GM18507 (cell line): Measurements from ENCODE around the gene TENT4A.
A peak's percentile ranks its signal among the peaks of the same experiment; 100 is the strongest.
"Not testable (repeated sequence)": the region's sequence is repeated elsewhere in the genome, so short reads cannot be mapped to it uniquely, and the experiment has no call there.

ENCODE experiments used
- DNase-seq: peaks from one replicate; pipeline ENCODE4 v3.0.0; 2011; ENCODE audit warnings: low read depth; ENCODE audit not compliant: insufficient read length; ENCODE audit errors: extremely low spot score
- FAIRE-seq: peaks from 2 replicates; lab custom pipeline; 2011; peaks lifted over from hg19 to GRCh38; lab: Jason Lieb, UNC

The TENT4A gene

GRCh38 chr5:6713274-6714225, at the start of gene TENT4A:
Gene TENT4A, plus strand, starts transcription at chr5:6713432. Its CDS starts 552 bp downstream, at chr5:6713984.
- DNase-seq: peak; percentile 97
- no peak for FAIRE-seq

- DNase-seq (no peak), FAIRE-seq (no peak)
These were observed 46.5 kb upstream of the TENT4A start for GRCh38 chr5:6666762-6667161.

DNA sequence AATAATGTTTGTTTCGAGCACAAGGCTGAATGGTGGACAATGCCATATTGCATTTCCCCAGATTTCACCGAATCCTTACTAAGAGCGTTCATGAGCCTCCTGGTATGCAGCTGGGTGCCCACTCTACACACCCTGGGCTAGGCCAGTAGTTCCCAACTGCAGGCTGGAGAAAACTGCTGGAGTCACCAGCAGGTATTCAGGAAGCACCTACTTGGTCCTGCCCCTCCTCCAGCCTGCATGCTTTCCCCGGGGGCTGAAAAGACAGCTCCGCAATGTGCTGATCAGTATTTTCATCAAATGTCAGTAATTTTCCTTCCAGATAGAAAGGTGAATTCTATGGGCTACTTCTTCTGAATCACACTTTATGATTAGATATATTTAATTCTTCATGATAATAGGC, 45.6 kb upstream of the TENT4A start:
- FAIRE-seq: no peak

GRCh38 chr5:6668717-6669116, 44.5 kb upstream of the TENT4A start:
- not testable (repeated sequence) for DNase-seq, FAIRE-seq

More for the DNA sequence above, 45.6 kb upstream of the TENT4A start:
- DNase-seq: no peak

DNA sequence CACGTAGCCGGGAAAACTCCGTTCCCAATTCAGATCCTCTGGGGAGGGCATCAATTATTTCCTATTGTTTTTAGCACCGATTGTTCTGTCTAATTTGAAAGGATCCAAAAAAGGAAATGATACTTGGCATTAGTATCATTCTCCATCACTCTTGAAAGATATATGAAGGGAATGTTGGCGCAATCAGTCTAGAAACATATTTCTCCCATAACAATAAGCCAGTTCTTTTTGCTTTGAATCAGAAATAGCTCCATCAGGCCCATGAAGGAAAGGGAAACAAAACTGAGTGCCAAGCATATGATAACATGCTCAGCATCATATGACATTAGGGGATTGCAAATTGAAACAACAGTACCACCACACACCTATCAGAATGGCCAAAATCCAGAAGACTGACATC, 40.2 kb upstream of the TENT4A start:
- DNase-seq: no peak
- FAIRE-seq: no peak

DNA sequence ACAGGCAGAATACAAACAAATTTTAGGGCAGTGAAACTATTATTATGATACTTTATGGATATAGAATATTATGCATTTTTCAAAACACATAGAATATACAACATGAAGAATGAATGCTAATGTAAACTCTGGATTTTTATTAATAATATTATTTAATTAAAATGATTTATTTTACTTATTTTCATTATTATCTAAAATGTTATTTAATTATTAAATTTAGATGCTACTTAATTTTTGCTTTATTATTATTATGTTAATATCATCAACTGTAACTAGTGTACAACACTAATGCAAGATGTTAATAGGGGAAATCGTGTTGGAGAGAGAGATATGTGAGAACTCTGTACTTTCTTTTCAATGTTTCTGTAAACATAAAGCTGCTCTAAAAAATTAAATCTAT, 39.3 kb upstream of the TENT4A start:
- no peak for FAIRE-seq
- no peak for DNase-seq

- DNase-seq (no peak), FAIRE-seq (no peak)
These were observed 38.8 kb upstream of the TENT4A start for GRCh38 chr5:6674421-6674820.

DNA sequence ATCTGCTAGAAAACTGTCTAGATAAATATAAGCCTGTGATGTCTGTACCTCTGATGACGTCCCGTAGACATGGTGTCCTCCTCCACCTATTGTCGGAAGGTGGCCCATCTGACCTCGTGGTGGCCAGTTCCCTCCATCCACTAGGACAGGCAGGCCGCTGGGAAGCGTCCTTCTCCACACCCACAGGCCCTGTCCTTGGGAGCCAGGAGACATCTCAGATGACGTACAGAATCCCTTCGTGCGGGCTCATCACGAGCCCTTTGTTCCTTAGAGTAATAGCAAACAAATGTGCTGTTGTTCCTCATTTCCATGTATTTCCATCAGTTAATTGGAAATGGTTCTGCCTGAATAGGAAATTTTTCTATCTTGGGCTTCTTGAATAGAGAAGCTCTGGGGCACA, 38.3 kb upstream of the TENT4A start:
- FAIRE-seq: no peak
- no peak for DNase-seq

DNA sequence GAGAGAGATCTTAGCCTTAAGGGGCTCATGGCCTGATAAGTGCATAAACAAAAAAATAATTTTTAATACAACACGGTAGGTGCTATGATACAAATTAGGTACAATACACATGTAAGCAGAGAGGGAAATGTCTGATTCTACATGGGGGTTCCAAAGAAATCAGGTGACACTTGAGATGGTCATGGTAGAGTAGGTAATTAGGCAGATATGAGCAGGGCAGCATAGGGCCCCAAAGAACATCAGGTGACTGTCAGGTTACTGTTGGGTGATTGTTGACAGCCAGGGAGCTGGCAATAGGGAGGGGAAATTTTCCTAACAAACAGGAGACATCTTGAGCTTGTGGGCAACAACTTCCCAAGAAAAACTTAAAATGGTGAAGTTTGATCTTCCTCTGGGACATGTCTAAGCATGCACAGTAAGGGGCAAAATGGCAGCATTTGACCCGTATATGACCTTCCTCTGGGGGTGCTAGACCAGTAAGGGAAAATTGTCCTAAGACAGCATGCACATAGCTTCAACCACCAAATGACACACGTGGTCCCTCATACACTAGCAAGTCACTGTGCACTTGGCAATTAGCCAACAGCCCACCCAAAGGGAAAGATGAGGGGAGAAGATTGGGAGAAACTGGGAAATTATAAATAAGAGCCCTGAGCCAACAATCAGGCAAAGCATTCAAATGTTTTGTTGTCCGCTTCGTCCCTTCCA, 37.3 kb upstream of the TENT4A start:
- DNase-seq: no peak
- no peak for FAIRE-seq

- no peak for FAIRE-seq
- DNase-seq: no peak
These were observed 36.5 kb upstream of the TENT4A start for GRCh38 chr5:6676702-6677101.

- DNase-seq: no peak
- FAIRE-seq: no peak
These were observed 34.8 kb upstream of the TENT4A start for GRCh38 chr5:6678385-6678784.

GRCh38 chr5:6680922-6681321, 32.3 kb upstream of the TENT4A start:
- no peak for FAIRE-seq
- no peak for DNase-seq

GRCh38 chr5:6681682-6682081, 31.6 kb upstream of the TENT4A start:
- FAIRE-seq: no peak
- DNase-seq: no peak

GRCh38 chr5:6682239-6682638, 31.0 kb upstream of the TENT4A start:
- no peak for FAIRE-seq
- DNase-seq: no peak

DNA sequence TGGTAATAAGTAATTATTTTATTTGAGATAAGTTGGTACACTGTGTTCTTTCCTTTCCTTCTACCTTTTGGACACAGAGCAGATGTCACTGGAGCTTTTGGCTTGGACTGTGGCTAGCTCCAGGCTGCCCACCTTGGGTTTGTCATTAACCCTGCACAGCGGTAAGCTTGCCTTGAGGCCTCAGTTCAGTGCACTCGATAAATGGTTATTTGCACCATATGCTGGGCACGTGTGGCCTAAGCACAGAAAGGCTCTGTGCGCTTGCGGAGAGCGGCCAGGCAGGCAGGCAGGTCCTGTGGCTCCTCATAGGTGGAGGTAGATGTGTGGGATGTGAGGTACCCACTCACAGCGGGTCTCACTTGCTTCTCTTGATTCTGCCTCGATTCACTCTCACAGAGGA, 30.0 kb upstream of the TENT4A start:
- FAIRE-seq (no peak), DNase-seq (no peak)

- DNase-seq (no peak), FAIRE-seq (no peak)
These were observed 29.2 kb upstream of the TENT4A start for GRCh38 chr5:6684075-6684474.

- no peak for FAIRE-seq
These were observed 26.7 kb upstream of the TENT4A start for GRCh38 chr5:6686501-6686900.

DNA sequence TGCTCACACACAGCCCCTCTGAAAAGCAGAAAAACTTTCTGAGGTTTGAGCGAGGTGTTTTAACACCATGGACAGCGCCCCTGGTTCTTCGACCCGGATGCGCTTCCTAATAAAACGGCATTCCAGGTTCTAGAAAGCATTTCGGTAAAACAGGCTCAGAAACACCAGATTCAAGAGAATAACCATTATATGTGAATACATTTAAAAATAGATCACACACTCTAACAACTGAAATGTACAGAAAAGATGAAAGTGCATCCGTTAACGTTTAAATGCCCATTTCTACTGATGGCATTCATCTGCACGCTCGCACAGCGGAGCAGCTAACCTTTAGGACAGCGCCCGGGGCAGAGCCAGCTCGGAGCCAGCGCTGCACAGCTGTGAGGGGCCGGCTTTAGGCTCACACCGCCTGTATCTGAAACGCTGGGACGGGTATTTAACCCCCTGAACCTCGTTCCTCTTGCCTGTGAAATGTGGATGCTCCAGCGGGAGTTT, 26.3 kb upstream of the TENT4A start:
- DNase-seq: no peak
- FAIRE-seq: no peak

More at GRCh38 chr5:6686501-6686900, 26.7 kb upstream of the TENT4A start:
- DNase-seq: no peak

DNA sequence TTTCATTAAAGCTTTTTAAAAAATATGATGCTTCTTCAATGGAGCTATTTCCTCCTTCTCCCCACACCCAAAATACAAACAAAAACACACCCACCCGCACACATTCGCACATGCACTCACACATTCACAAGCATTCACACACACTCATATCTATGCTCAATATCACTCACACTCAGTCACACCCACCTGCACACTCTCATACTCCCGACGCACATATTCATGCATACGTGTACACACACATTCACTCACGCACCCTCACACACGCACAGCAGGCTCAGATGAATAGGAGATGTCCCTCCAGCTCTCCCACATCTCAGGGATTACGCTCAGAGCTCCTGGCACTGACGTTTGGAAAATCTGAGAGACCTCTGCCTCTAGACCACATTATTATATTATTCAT, 25.7 kb upstream of the TENT4A start:
- DNase-seq (no peak), FAIRE-seq (no peak)

DNA sequence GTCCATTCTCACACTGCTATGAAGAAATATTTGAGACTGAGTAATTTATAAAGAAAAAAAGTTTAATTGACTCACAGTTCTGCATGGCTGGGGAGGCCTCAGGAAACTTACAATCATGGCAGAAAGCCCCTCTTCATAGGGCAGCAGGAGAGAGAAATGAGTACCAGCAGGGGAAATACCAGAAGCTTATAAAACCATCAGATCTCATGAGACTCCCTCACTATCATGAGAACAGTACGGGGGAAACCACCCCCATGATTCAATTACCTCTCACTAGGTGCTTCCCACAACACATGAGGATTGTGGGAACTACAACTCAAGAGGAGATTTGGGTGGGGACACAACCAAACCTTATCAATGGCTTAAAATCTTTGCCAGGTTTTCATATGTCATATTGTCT, 20.3 kb upstream of the TENT4A start:
- no peak for FAIRE-seq

DNA sequence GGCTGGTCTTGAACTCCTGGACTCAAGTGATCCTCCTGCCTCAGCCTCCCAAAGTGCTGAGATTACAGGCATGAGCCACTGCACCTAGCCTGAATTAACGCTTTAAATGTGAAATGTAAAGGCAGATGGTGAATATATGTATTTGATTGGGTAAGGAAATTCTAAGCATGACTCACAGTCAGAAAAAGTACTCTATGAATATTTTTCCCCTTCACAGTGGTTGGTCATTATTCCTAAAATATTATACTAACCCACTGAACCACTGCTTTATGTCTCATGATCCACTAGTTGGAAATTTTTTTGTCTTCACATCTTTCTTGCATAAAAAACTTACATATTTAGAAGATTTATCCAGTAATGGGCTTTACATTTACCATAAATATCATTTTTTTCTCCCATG, 14.5 kb upstream of the TENT4A start:
- DNase-seq (no peak), FAIRE-seq (no peak)

More for the DNA sequence above, 20.3 kb upstream of the TENT4A start:
- no peak for DNase-seq
